H9 (cell line): Measurements from ENCODE around the gene CHRNA3. TPM values are rescaled to one million over a fixed set of nuclear protein-coding genes. Genes with fewer than 3 reads are reported as not detected.
A peak's percentile ranks its signal among the peaks of the same experiment; 100 is the strongest.

Experiments used
- DNase-seq: peaks from one replicate; pipeline ENCODE4 v3.0.0-alpha.2; 2017
- H2AFZ ChIP-seq: one replicate; pipeline ENCODE4 v1.6.1; 2013; ENCODE audit warnings: mild to moderate bottlenecking, low read length, control low read depth, moderate library complexity
- H2AK5ac ChIP-seq: 2 replicates; pipeline ENCODE4 v1.6.1; 2013; ENCODE audit warnings: low read length, control low read depth, mixed read lengths; ENCODE audit not compliant: insufficient read length
- H2BK120ac ChIP-seq: one replicate; pipeline ENCODE4 v1.6.1; 2013; ENCODE audit warnings: low read depth, mild to moderate bottlenecking, low read length, control low read depth, inconsistent platforms; ENCODE audit not compliant: poor library complexity, severe bottlenecking
- H2BK12ac ChIP-seq: 2 replicates; pipeline ENCODE4 v1.6.1; 2013; ENCODE audit warnings: low read length, control low read depth, mixed read lengths, low read depth; ENCODE audit not compliant: insufficient read length
- H2BK15ac ChIP-seq: 2 replicates; pipeline ENCODE4 v1.6.1; 2013; ENCODE audit warnings: low read depth, low read length, control low read depth
- H2BK20ac ChIP-seq: one replicate; pipeline ENCODE4 v1.6.1; 2013; ENCODE audit warnings: low read depth, mild to moderate bottlenecking, low read length, control low read depth, inconsistent platforms; ENCODE audit not compliant: poor library complexity, severe bottlenecking
- H2BK5ac ChIP-seq: 2 replicates; pipeline ENCODE4 v1.6.1; 2013; ENCODE audit warnings: low read length, control low read depth, mixed read lengths; ENCODE audit not compliant: insufficient read length
- H3K14ac ChIP-seq: 2 replicates; pipeline ENCODE4 v1.6.1; 2013; ENCODE audit warnings: low read length, control low read depth; ENCODE audit not compliant: insufficient read depth
- H3K18ac ChIP-seq: 2 replicates; pipeline ENCODE4 v1.6.1; 2013; ENCODE audit warnings: low read depth, mild to moderate bottlenecking, mixed read lengths, low read length, control low read depth; ENCODE audit not compliant: insufficient read length
- H3K23ac ChIP-seq: 2 replicates; pipeline ENCODE4 v1.6.1; 2013; ENCODE audit warnings: low read length, control low read depth, mixed read lengths, low read depth; ENCODE audit not compliant: insufficient read length
- H3K23me2 ChIP-seq: 2 replicates; pipeline ENCODE4 v1.6.1; 2013; ENCODE audit warnings: low read depth, mild to moderate bottlenecking, mixed read lengths, low read length, control low read depth; ENCODE audit not compliant: insufficient read length, poor library complexity, severe bottlenecking
- H3K27ac ChIP-seq: 2 replicates; pipeline ENCODE4 v1.5.1; 2013; ENCODE audit warnings: low read length, control low read depth, mixed read lengths, low read depth; ENCODE audit not compliant: insufficient read length
- H3K27me3 ChIP-seq: 2 replicates; pipeline ENCODE4 v1.6.1; 2013; ENCODE audit warnings: low read length, control low read depth, inconsistent platforms; ENCODE audit not compliant: insufficient read depth
- H3K4ac ChIP-seq: 2 replicates; pipeline ENCODE4 v1.6.1; 2013; ENCODE audit warnings: low read depth, mild to moderate bottlenecking, control low read depth, inconsistent platforms, low read length, moderate library complexity
- H3K4me1 ChIP-seq: 2 replicates; pipeline ENCODE4 v1.6.1; 2013; ENCODE audit warnings: low read length, control low read depth, inconsistent platforms; ENCODE audit not compliant: insufficient read depth
- H3K4me2 ChIP-seq: 2 replicates; pipeline ENCODE4 v1.6.1; 2013; ENCODE audit warnings: low read length, control low read depth, mixed read lengths; ENCODE audit not compliant: insufficient read length, insufficient read depth
- H3K56ac ChIP-seq: 2 replicates; pipeline ENCODE4 v1.6.1; 2013; ENCODE audit warnings: low read depth, mild to moderate bottlenecking, mixed read lengths, low read length, control low read depth; ENCODE audit not compliant: insufficient read length
- H3K79me1 ChIP-seq: 2 replicates; pipeline ENCODE4 v1.6.1; 2013; ENCODE audit warnings: low read depth, mild to moderate bottlenecking, moderate library complexity, low read length, control low read depth, inconsistent platforms; ENCODE audit not compliant: insufficient read depth, poor library complexity, severe bottlenecking
- H3K79me2 ChIP-seq: 2 replicates; pipeline ENCODE4 v1.6.1; 2013; ENCODE audit warnings: low read length, control low read depth, inconsistent platforms; ENCODE audit not compliant: insufficient read depth
- H3K9ac ChIP-seq: 2 replicates; pipeline ENCODE4 v1.6.1; 2013; ENCODE audit warnings: low read length, control low read depth, mixed read lengths; ENCODE audit not compliant: insufficient read length; ENCODE audit errors: extremely low read depth
- H3K9me3 ChIP-seq: one replicate; pipeline ENCODE4 v1.6.1; 2013; ENCODE audit warnings: low read depth, low read length, inconsistent platforms; ENCODE audit not compliant: control insufficient read depth
- H3T11ph ChIP-seq: one replicate; pipeline ENCODE4 v1.6.1; 2013; ENCODE audit warnings: mild to moderate bottlenecking, low read length, control low read depth, inconsistent platforms
- H4K20me1 ChIP-seq: one replicate; pipeline ENCODE4 v1.6.1; 2013; ENCODE audit not compliant: control insufficient read depth, insufficient read length, insufficient read depth
- H4K5ac ChIP-seq: 2 replicates; pipeline ENCODE4 v1.6.1; 2013; ENCODE audit warnings: low read depth, mild to moderate bottlenecking, mixed read lengths, low read length, control low read depth; ENCODE audit not compliant: insufficient read length
- H4K8ac ChIP-seq: replicated peaks from 2 replicates; pipeline ENCODE4 v1.6.1; 2013; ENCODE audit warnings: low read length, control low read depth, mixed read lengths, low read depth; ENCODE audit not compliant: insufficient read length
- H4K91ac ChIP-seq: 2 replicates; pipeline ENCODE4 v1.6.1; 2013; ENCODE audit warnings: low read depth, mild to moderate bottlenecking, moderate library complexity, mixed read lengths, low read length, control low read depth; ENCODE audit not compliant: insufficient read length
- H3K27ac Mint-ChIP-seq, 3 experiments: 2 replicates in 2 of 3; 3 replicates in 1 of 3; pipeline ENCODE4 v1.8.0; 2020 to 2021; ENCODE audit warnings: mixed read lengths in 3 of 3, mild to moderate bottlenecking in 1 of 3, moderate library complexity in 1 of 3
- H3K27me3 Mint-ChIP-seq: 2 replicates; pipeline ENCODE4 v1.8.0; 2021; ENCODE audit warnings: low read depth, mild to moderate bottlenecking, moderate library complexity, mixed read lengths
- H3K36me3 Mint-ChIP-seq, 3 experiments: 2 replicates in 2 of 3; 3 replicates in 1 of 3; pipeline ENCODE4 v1.8.0; 2020 to 2021; ENCODE audit warnings: low read depth in 3 of 3, mixed read lengths in 3 of 3; ENCODE audit not compliant: insufficient read depth in 1 of 3
- H3K4me1 Mint-ChIP-seq, 2 experiments: 2 replicates each; pipeline ENCODE4 v1.8.0; 2020; ENCODE audit warnings: mixed read lengths in 2 of 2
- H3K4me3 Mint-ChIP-seq, 2 experiments: 2 replicates in 1 of 2; 3 replicates in 1 of 2; pipeline ENCODE4 v1.8.0; 2020 to 2021; ENCODE audit warnings: mild to moderate bottlenecking in 2 of 2, mixed read lengths in 2 of 2, moderate library complexity in 1 of 2
- H3K9me3 Mint-ChIP-seq, 2 experiments: 2 replicates in 1 of 2; 3 replicates in 1 of 2; pipeline ENCODE4 v1.8.0; 2020; ENCODE audit warnings: mild to moderate bottlenecking in 2 of 2, mixed read lengths in 2 of 2, moderate library complexity in 1 of 2
- WGBS: extraction: QIAGEN DNeasy Blood & Tissue Kit; methylation state at CpG from one replicate; pipeline ENCODE4 v1.1.7; 2013; ENCODE audit warnings: missing lambda C conversion rate, low lambda C conversion rate, mixed read lengths; ENCODE audit not compliant: insufficient read length; ENCODE audit errors: extremely low coverage; 5-methylcytosine and 5-hydroxymethylcytosine counted together
- total RNA-seq: library from RNA; stranded (reverse); gene quantifications from 2 replicates; pipeline ENCODE4 v1.2.1, GENCODE V29; 2021
- TF ChIP-seq, protein P1 (sequence below): fragments of 200-600 bp; sonication (generic); conservative IDR thresholded peaks from 3 replicates; pipeline ENCODE4 v1.8.0; 2021; ENCODE audit warnings: antibody characterized with exemption, mild to moderate bottlenecking

The CHRNA3 gene
- total RNA-seq, 1 experiment from 2014 or later = 0.81 TPM

GRCh38 chr15:78662028-78662427 lies 41.2 kb upstream of the CHRNA3 start:
- no peaks in the 10 kb centered on the region for H3K4me1 ChIP-seq
- H2BK15ac ChIP-seq = no peak overlapping the region
- no peak overlapping the region for H4K91ac ChIP-seq
- no peak overlapping the region for H2BK120ac ChIP-seq
- no peak overlapping the region for H2AK5ac ChIP-seq
- H3T11ph ChIP-seq = no peak overlapping the region
- Mint-ChIP-seq H3K4me3 (no peak overlapping the region), H3K36me3 (no peaks in the 10 kb centered on the region), H3K4me1 (peaks cover 3% of the 10 kb centered on the region in 2 experiments; a peak in 2 of 4 replicates), H3K27ac (peak overlapping the region in 1 of 3 experiments; percentile 46; a peak in 1 of 7 replicates), H3K27me3 (peaks cover 10% of the 10 kb centered on the region), H3K9me3 (no peaks in the 10 kb centered on the region; a peak in 1 of 5 replicates)
- H2BK20ac ChIP-seq = no peak overlapping the region
- WGBS = no CpG with 5 or more reads among the region's 5 CpGs
- no peak overlapping the region for H4K5ac ChIP-seq
- no peak overlapping the region for H2BK12ac ChIP-seq
- no peaks in the 10 kb centered on the region for H3K79me1 ChIP-seq
- H4K8ac ChIP-seq = no peak overlapping the region
- H4K20me1 ChIP-seq = no peaks in the 10 kb centered on the region
- no peak overlapping the region for H3K14ac ChIP-seq
- H3K9me3 ChIP-seq = no peaks in the 10 kb centered on the region
- H3K4me2 ChIP-seq = no peak overlapping the region
- H3K23ac ChIP-seq = no peak overlapping the region
- H2BK5ac ChIP-seq = no peak overlapping the region
- no peak for DNase-seq
- H3K9ac ChIP-seq = no peak overlapping the region
- no peak overlapping the region for H2AFZ ChIP-seq
- H3K18ac ChIP-seq = no peak overlapping the region
- no peak overlapping the region for H3K27ac ChIP-seq
- H3K23me2 ChIP-seq = peaks cover 4% of the 10 kb centered on the region
- no peaks in the 10 kb centered on the region for H3K79me2 ChIP-seq
- no peaks in the 10 kb centered on the region for H3K27me3 ChIP-seq
- H3K56ac ChIP-seq = no peak overlapping the region
- TF ChIP-seq, protein P1, sequence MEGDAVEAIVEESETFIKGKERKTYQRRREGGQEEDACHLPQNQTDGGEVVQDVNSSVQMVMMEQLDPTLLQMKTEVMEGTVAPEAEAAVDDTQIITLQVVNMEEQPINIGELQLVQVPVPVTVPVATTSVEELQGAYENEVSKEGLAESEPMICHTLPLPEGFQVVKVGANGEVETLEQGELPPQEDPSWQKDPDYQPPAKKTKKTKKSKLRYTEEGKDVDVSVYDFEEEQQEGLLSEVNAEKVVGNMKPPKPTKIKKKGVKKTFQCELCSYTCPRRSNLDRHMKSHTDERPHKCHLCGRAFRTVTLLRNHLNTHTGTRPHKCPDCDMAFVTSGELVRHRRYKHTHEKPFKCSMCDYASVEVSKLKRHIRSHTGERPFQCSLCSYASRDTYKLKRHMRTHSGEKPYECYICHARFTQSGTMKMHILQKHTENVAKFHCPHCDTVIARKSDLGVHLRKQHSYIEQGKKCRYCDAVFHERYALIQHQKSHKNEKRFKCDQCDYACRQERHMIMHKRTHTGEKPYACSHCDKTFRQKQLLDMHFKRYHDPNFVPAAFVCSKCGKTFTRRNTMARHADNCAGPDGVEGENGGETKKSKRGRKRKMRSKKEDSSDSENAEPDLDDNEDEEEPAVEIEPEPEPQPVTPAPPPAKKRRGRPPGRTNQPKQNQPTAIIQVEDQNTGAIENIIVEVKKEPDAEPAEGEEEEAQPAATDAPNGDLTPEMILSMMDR = no peak
- H3K4ac ChIP-seq = no peak overlapping the region
